Activated CD4-positive, alpha-beta T cell treated with anti-CD3 and anti-CD28 coated beads, Interleukin-2, Interleukin-4, amounts not matched to agents 100 ng/mL and 50 ng/mL, durations not matched to agents 16 hours and 8 hours (primary cell): Measurements from ENCODE around the gene STRA6.

Source experiments
- DNase-seq: peaks from one replicate; pipeline ENCODE4 v3.0.0-alpha.2; 2020; ENCODE audit warnings: low spot score

Gene STRA6

GRCh38 chr15:74206801-74207281 lies 4.3 kb upstream of the STRA6 start:
- DNase-seq, result no peak

GRCh38 chr15:74205582-74205947 lies 3.0 kb upstream of the STRA6 start:
- no peak for DNase-seq

GRCh38 chr15:74203914-74204431 lies 1.4 kb upstream of the STRA6 start:
- DNase-seq, result no peak

- DNase-seq, result no peak
These were observed 722 bp downstream of the STRA6 start for GRCh38 chr15:74201710-74202420.

GRCh38 chr15:74200871-74201419 lies 1.6 kb downstream of the STRA6 start:
- no peak for DNase-seq

- no peak for DNase-seq
These were observed 2.2 kb downstream of the STRA6 start for GRCh38 chr15:74200412-74200815.

- no peak for DNase-seq
These were observed 3.3 kb downstream of the STRA6 start for GRCh38 chr15:74199297-74199652.

GRCh38 chr15:74197176-74197965 lies 5.2 kb downstream of the STRA6 start:
- DNase-seq, result no peak

GRCh38 chr15:74196175-74196574 lies 6.4 kb downstream of the STRA6 start:
- DNase-seq, result no peak

- no peak for DNase-seq
These were observed 7.7 kb downstream of the STRA6 start for GRCh38 chr15:74194572-74195559.

GRCh38 chr15:74193905-74194304 lies 8.7 kb downstream of the STRA6 start:
- no peak for DNase-seq

- DNase-seq, result no peak
These were observed 9.3 kb downstream of the STRA6 start for GRCh38 chr15:74193299-74193718.

GRCh38 chr15:74192751-74193150 lies 9.8 kb downstream of the STRA6 start:
- no peak for DNase-seq

GRCh38 chr15:74191798-74192197 lies 10.8 kb downstream of the STRA6 start:
- DNase-seq, result no peak

- DNase-seq, result no peak
These were observed 14.4 kb downstream of the STRA6 start for GRCh38 chr15:74188216-74188615.

GRCh38 chr15:74185710-74186348 lies 16.8 kb downstream of the STRA6 start:
- no peak for DNase-seq

- DNase-seq, result no peak
These were observed 17.9 kb downstream of the STRA6 start for GRCh38 chr15:74184582-74185091.

GRCh38 chr15:74182131-74182530 lies 20.5 kb downstream of the STRA6 start:
- no peak for DNase-seq

- no peak for DNase-seq
These were observed 21.5 kb downstream of the STRA6 start for GRCh38 chr15:74180881-74181602.
